Right lobe of liver (tissue), 4 donors: Measurements from ENCODE around the gene THBS3.

Experiments used
- CTCF ChIP-seq, 4 donors: fragments of 200-600 bp in 3 of 4; fragments of 450-650 bp in 1 of 4; IDR thresholded peaks; one replicate each; pipeline versions ENCODE4 v1.5.1 to v1.8.0; 2016 to 2022; ENCODE audit warnings: antibody characterized with exemption in 4 of 4, mild to moderate bottlenecking in 2 of 4
- POLR2A ChIP-seq: fragments of 450-650 bp; IDR thresholded peaks from one replicate; pipeline ENCODE4 v1.6.1; 2017; ENCODE audit warnings: antibody characterized with exemption, mild to moderate bottlenecking
- donor health status: DM: no; HTN: no; CAD: no.
- donor health status: DM: no; HTN: no; CAD: no.
- donor health status: DM: no; HTN: yes; CAD: no.

- TF ChIP-seq CTCF (IDR thresholded peaks at IDR 0.05): no peak
- TF ChIP-seq POLR2A: no peak
Measured at GRCh38 chr1:155241069-155241679, 33.5 kb upstream of the THBS3 start.
